HUES64 (cell line): ENCODE data around the gene COPS6.

Experiments
- H3K27ac ChIP-seq: 2 replicates; pipeline ENCODE4 v1.7.0; 2013; ENCODE audit warnings: low read depth, low read length, inconsistent platforms
- H3K27me3 ChIP-seq: 2 replicates; pipeline ENCODE4 v1.6.1; 2013; ENCODE audit warnings: mild to moderate bottlenecking, low read length; ENCODE audit not compliant: insufficient read depth
- H3K36me3 ChIP-seq: 2 replicates; pipeline ENCODE4 v1.6.1; 2013; ENCODE audit warnings: mild to moderate bottlenecking, low read length; ENCODE audit not compliant: insufficient read depth
- H3K4me1 ChIP-seq: 2 replicates; pipeline ENCODE4 v1.6.1; 2013; ENCODE audit warnings: mild to moderate bottlenecking, low read length, moderate library complexity; ENCODE audit not compliant: insufficient read depth
- H3K4me3 ChIP-seq: 2 replicates; pipeline ENCODE4 v1.5.1; 2013; ENCODE audit warnings: mild to moderate bottlenecking, low read length, moderate library complexity
- H3K9ac ChIP-seq: 2 replicates; pipeline ENCODE4 v1.6.1; 2013; ENCODE audit warnings: mild to moderate bottlenecking, low read depth, low read length
- H3K9me3 ChIP-seq: 2 replicates; pipeline ENCODE4 v1.6.1; 2013; ENCODE audit warnings: low read depth, low read length; ENCODE audit not compliant: insufficient read depth
- WGBS: fragments of 150-250, 120-280 bp; methylation state at CpG from one replicate; pipeline ENCODE4 v1.1.7; 2013; ENCODE audit warnings: missing lambda C conversion rate; 5-methylcytosine and 5-hydroxymethylcytosine counted together

Gene COPS6

DNA sequence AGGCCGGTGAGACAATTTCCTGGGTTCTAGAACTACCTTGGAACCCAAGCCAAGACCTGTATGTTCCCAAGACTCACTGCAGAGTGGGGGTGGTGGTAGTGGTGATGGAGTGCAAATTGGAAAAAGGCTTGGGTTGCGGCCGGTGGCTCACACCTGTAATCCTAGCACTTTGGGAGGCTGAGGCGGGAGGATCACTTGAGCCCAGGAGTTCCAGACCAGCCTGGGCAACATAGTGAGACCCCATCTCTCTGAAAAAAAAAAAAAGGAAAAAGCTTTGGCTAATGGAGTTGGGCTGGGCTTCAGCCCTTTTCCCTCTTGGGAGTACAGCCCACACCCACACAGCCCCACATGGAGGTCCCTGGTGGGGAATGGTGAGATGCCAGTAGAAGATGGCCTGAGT is 16.8 kb downstream of the COPS6 start:
- Histone ChIP-seq H3K4me3 (no peak overlapping the region), H3K27ac (no peak overlapping the region), H3K9me3 (no peaks in the 10 kb centered on the region), H3K9ac (no peak overlapping the region), H3K36me3 (peaks cover 55% of the 10 kb centered on the region), H3K4me1 (peaks cover 5% of the 10 kb centered on the region), H3K27me3 (no peaks in the 10 kb centered on the region)
- WGBS: 97% methylated on average over 4 of the region's 4 CpGs

DNA sequence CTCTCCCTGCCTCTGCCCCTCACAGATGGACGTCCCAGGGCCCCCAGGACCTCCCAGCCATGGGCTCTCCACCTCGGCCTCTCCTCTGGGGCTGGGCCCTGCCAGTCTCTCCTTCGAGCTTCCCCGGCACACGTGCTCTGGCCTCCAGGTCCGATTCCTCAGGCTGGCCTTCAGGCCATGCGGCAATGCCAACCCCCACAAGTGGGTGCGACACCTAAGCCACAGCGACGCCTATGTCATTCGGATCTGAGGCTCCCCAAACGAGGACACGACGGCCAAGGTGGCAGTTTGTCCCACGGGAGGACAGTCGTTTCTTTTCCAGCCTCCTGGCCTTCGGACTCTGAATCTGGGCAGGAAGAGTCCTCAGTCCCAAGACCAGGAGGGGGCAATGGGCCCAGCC is 17.9 kb downstream of the COPS6 start:
- Histone ChIP-seq H3K27ac (no peak overlapping the region), H3K9me3 (no peaks in the 10 kb centered on the region), H3K4me1 (peaks cover 5% of the 10 kb centered on the region), H3K36me3 (peaks cover 66% of the 10 kb centered on the region), H3K4me3 (no peak overlapping the region), H3K27me3 (no peaks in the 10 kb centered on the region), H3K9ac (no peak overlapping the region)
- 92% methylated on average over 17 of the region's 17 CpGs for WGBS

DNA sequence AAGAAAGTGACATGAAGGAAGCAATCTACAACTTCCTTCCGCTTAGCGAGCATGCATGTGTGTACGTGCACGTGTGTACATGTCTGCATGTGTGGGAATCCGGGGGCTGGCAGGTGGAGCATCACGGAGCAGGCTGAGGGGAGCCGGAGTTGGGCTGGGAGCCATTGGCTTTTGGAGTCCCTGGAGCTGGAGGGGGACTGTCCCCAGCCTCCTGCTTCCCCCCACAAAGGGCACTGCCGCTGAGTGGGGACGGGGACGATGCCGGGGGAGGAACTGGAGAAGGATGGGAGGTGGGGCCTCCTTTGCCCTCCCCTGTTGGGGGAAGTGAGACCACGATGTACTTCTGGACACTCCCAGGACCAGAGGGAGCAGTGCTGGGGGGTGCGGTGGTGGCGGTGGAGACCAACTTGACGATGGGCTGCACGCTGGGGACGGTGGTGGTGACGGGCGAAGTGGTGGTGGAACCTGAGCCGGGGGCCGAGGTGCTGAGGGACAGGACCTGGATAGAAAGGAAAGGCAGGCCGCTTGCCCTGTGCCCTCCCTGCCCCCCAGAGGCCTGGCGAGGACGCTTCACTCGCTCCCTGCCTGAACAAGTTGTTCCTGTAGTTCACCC is 18.5 kb downstream of the COPS6 start:
- H3K27ac ChIP-seq: no peak overlapping the region
- H3K27me3 ChIP-seq: no peaks in the 10 kb centered on the region
- WGBS: 95% methylated on average over 25 of the region's 25 CpGs
- H3K9me3 ChIP-seq: no peaks in the 10 kb centered on the region
- H3K4me1 ChIP-seq: peaks cover 5% of the 10 kb centered on the region
- peaks cover 71% of the 10 kb centered on the region for H3K36me3 ChIP-seq
- H3K9ac ChIP-seq: no peak overlapping the region
- H3K4me3 ChIP-seq: no peak overlapping the region

DNA sequence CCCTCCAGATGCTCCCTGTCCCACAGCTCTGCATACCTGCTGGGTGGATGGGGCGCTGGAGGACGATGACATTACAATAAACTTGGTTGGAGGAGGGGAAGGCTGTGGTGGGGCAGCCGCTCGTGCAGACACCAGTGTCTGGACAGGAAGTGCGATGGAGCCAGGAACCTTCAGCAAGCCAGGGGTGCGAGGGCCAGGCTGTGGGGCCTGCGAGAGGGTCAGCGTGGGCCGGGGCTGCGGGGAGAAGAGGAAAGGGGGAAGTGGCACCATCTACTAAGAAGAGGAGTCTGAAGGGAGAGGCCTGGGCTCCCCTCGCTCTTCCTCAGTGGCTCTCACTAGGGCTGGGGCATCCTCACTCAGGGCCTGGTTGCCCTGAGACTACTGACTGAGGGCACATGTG is 19.1 kb downstream of the COPS6 start:
- WGBS: 94% methylated on average over 11 of the region's 11 CpGs
- H3K9ac ChIP-seq: no peak overlapping the region
- no peak overlapping the region for H3K4me3 ChIP-seq
- no peaks in the 10 kb centered on the region for H3K9me3 ChIP-seq
- H3K36me3 ChIP-seq: peaks cover 76% of the 10 kb centered on the region
- H3K4me1 ChIP-seq: no peaks in the 10 kb centered on the region
- no peaks in the 10 kb centered on the region for H3K27me3 ChIP-seq
- H3K27ac ChIP-seq: no peak overlapping the region

DNA sequence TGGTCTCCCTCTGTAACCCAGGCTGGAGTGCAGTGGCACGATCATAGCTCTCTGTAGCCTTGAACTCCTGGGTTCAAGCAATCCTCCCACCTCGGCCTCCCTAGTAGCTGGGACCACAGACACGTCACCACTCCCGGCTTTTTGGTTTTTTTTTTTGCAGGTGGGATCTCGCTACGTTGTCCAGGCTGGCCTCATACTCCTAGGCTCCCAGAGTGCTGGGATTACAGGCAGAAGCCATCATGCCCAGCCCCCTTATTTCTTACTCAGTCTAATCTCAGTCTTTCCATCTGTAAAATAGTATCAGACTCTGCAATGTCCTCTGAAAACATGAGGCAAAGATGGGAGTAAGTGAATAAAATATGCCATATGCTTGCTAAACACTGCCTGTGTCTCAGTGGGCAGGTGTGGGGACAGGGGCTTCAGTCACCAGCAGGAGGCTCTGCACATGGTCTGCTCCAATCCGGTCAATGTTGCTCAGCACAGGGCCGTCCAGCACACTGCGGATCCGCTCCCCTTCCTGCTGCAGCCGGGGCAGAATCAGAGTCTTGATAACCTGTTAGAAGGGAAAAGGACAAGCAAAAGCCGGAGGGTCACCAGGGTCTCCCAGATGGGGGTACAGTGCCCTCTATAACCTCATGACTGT is 20.9 kb downstream of the COPS6 start:
- Histone ChIP-seq H3K36me3 (peaks cover 82% of the 10 kb centered on the region), H3K27ac (no peak overlapping the region)
- 88% methylated on average over 12 of the region's 12 CpGs for WGBS

DNA sequence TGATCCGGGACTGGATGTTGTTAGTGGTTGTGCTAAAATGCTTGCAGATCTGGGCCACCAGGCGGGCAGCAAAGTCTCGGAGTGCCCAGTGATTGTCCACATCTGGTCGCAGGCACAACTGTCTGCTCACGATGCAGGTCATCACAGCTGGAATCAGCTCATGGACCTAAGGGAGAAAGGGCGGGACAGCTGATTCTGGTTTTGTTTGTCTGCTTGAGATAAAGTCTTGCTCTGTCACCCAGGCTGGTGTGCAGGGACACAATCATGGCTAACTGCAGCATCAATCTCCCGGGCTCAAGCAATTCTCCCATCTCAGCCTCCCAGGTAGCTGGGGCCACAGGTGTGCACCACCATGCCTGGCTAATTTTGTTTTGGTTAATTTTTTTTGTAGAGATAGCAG is 22.4 kb downstream of the COPS6 start:
- WGBS: 95% methylated on average over 7 of the region's 7 CpGs
- H3K4me1 ChIP-seq: no peaks in the 10 kb centered on the region
- H3K9ac ChIP-seq: no peak overlapping the region
- H3K4me3 ChIP-seq: no peak overlapping the region
- H3K36me3 ChIP-seq: peaks cover 72% of the 10 kb centered on the region
- H3K27me3 ChIP-seq: no peaks in the 10 kb centered on the region
- no peak overlapping the region for H3K27ac ChIP-seq
- no peaks in the 10 kb centered on the region for H3K9me3 ChIP-seq

More for the DNA sequence above, 20.9 kb downstream of the COPS6 start:
- Histone ChIP-seq H3K4me3 (no peak overlapping the region), H3K9me3 (no peaks in the 10 kb centered on the region), H3K9ac (no peak overlapping the region), H3K4me1 (no peaks in the 10 kb centered on the region), H3K27me3 (no peaks in the 10 kb centered on the region)

DNA sequence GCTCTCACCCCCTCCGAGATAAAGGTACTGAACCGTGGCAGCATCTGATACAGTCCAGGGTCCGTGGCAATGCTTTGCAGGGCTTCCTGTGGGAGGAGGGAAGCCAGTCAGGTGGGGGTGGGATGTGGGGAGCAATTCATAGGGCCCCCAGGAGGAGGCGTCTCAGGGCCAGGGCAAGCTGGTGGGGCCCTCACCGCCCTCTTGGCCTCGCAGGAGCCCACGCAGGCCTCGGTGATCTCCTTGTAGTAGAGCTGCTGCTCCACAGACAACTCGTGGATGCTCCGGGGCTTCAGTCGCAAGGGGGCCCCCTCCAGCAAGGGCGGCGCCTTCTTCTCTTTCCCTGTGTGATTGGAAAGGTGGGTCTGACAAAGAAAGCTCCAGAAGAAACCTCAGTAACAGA is 23.1 kb downstream of the COPS6 start:
- WGBS: 95% methylated on average over 13 of the region's 13 CpGs
- H3K27me3 ChIP-seq: no peaks in the 10 kb centered on the region
- H3K9ac ChIP-seq: no peak overlapping the region
- H3K4me1 ChIP-seq: no peaks in the 10 kb centered on the region
- no peak overlapping the region for H3K4me3 ChIP-seq
- H3K9me3 ChIP-seq: no peaks in the 10 kb centered on the region
- H3K27ac ChIP-seq: no peak overlapping the region
- peaks cover 70% of the 10 kb centered on the region for H3K36me3 ChIP-seq

DNA sequence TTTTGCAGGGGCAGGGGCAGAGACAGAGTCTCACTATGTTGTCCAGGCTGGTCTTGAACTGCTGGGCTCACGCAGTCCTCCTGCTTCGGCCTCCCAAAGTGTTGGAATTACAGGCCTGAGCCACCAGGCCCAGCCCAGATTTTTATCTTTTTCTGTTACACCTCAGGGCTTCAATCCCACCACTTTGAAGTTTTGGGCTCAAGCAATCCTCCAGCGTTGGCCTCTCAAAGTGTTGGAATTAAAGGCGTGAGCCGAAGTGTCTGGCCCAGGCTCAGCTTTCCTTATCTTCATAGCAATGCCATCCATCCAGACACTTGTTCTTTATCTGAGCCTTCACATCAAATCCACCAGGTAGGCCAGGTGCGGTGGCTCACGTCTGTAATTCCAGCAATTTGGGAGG is 26.3 kb downstream of the COPS6 start:
- no peaks in the 10 kb centered on the region for H3K4me1 ChIP-seq
- no peak overlapping the region for H3K27ac ChIP-seq
- WGBS: 98% methylated on average over 7 of the region's 7 CpGs
- H3K36me3 ChIP-seq: peaks cover 42% of the 10 kb centered on the region
- no peaks in the 10 kb centered on the region for H3K9me3 ChIP-seq
- H3K27me3 ChIP-seq: no peaks in the 10 kb centered on the region
- H3K4me3 ChIP-seq: no peak overlapping the region
- no peak overlapping the region for H3K9ac ChIP-seq

DNA sequence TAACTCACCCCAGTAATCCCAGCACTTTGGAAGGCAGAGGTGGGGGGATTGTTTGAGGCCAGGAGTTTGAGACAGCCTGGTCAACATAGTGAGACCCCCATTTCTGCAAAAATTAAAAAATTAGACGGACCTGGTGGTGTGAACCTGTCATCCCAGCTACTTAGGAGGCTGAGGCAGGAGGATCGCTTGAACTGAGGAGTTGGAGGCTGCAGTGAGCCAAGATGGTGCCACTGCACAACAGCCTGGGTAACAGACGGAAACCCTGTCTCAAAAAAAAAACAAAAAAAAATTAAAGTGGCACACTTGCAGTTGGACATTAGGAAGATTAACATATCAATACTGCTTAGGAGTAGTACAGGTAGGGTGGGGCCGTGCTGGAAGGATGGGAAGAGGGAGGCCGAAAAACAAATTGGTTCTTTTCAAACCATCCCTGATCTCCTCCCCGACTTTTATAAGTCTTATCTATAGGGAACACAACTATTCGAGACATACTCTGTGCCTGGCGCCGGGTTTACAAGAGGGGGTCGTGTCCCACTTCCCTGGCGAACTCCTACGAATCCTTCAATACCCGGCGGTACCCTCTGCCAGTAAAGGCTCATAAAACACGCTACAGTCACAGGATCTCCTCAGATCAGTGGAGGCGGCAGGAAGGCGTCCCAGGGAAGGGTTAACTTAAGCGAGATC is 29.8 kb downstream of the COPS6 start:
- peak overlapping the region; percentile 85 for H3K27ac ChIP-seq
- H3K36me3 ChIP-seq: peaks cover 11% of the 10 kb centered on the region
- H3K9me3 ChIP-seq: no peaks in the 10 kb centered on the region
- 17% methylated on average over 17 of the region's 18 CpGs for WGBS
- H3K9ac ChIP-seq: peak overlapping the region; percentile 97
- H3K4me3 ChIP-seq: peak overlapping the region; percentile 92
- peaks cover 7% of the 10 kb centered on the region; the same call in 1 of the 2 replicates for H3K4me1 ChIP-seq
- H3K27me3 ChIP-seq: no peaks in the 10 kb centered on the region

DNA sequence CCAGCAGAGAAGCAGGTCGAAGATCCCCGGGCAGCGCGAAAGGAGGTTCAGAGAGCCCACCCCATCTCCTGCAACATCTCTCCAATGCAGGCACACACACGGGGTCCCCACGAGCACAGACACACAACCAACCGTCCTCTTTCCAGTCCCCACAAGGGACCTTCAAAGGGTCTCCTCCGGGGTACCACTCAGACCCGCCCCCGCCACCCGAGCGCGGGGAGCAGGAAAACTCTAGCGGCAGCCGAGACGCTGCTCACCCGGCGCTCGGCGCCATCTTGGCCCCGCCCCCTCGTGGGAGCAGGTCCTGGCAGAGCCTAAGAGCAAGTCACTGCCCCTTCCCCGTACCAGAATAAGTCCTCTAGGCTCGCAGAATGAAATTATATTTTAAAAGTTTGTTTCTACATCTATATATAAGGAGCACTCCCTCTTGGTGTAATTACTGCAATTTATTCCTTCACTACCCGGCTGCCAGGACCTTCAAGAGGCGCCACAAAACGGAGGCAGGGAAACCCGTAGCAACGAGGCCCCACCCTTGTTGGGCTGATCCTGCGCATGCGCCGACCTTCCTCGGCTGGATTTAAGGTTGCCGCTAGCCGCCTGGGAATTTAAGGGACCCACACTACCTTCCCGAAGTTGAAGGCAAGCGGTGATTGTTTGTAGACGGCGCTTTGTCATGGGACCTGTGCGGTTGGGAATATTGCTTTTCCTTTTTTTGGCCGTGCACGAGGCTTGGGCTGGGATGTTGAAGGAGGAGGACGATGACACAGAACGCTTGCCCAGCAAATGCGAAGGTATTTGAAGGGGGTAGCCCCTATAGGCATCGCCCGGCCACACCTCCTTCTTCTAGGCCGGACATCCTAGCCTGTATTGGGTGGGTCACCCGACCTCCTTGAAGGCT is 30.6 kb downstream of the COPS6 start, which contains the start of the genes CNPY4 and TAF6:
Gene CNPY4, plus strand, starts transcription at position 563 of the 898 bp plus-strand sequence. Its CDS starts 111 bp downstream, at position 674.
Gene TAF6, minus strand, starts transcription at position 287 of the 898 bp plus-strand sequence. CDS start 5,149 bp downstream, outside the sequence.
- WGBS: under 1% methylated on average over 46 of the region's 49 CpGs
- peak within 1 kb of the TSS; percentile 85 for H3K27ac ChIP-seq

More for the DNA sequence above, 30.6 kb downstream of the COPS6 start, which contains the start of the genes CNPY4 and TAF6:
- H3K9ac ChIP-seq: peak within 1 kb of the TSS; percentile 97
- H3K27me3 ChIP-seq: no peaks in the 10 kb centered on the region
- peaks cover 4% of the 10 kb centered on the region; the same call in 1 of the 2 replicates for H3K36me3 ChIP-seq
- H3K4me3 ChIP-seq: peak within 1 kb of the TSS; percentile 92
- peaks cover 7% of the 10 kb centered on the region; the same call in 1 of the 2 replicates for H3K4me1 ChIP-seq
- no peaks in the 10 kb centered on the region for H3K9me3 ChIP-seq
